ENCODE results near the gene RPL10.

DNA sequence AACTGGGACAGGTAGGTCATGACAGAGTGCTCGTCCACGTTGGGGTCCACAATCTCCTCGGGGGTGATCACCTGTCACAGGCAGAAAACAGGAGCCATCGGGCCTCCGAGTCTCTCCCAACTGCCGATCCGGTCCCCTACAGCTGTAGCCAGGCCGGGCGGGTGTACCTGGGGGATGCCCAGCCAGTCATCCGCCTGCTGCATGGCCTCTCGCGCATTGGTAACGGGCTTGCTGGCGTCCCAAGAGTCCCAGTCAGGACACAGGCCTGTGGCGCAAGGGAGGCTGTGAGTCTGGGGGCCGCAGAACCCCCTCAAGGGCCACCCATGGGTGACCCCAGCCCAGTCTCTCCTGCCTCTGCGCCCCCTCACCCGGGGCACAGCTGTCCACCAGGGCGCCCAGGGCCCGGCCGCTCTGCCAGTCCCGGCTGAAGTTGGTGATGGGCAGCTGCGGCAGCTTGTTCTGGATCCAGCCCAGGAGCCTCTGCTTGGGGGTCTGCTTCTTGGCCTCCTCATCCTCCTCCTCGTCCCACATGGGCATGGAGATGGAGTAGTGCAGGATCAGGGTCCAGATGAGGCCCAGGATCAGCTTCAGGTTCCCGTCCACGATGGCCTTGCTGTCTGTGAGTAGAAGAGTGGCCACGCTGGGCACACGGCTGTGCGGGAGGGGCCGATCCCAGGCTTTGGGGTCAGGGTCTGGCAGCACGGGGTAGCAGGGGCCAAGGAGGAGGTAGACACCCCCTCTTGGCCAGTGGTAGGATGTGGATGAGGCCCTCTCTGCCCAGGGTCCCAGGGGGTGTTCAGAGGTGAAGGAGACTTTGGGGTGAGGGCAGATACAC lies 30.5 kb upstream of the RPL10 start:
- TF ChIP-seq EZH2phosphoT487 (IDR thresholded peaks at IDR 0.05; ENCODE audit: insufficient read depth, low read depth) (no peak), EZH2 (IDR thresholded peaks at IDR 0.05; ENCODE audit: insufficient read depth, poor library complexity, severe bottlenecking) (no peak)
